ENCODE results near the gene CYTH1. TPM values are rescaled to one million over a fixed set of nuclear protein-coding genes. Genes with fewer than 3 reads are reported as not detected.
A peak's percentile ranks its signal among the peaks of the same experiment; 100 is the strongest.

The CYTH1 gene
- total RNA-seq, 6 donors from 2014 or later, result 113 to 295 (median 121) TPM

GRCh38 chr17:78723001-78723796, 58.9 kb downstream of the CYTH1 start:
- Histone ChIP-seq H3K9me3 (no peaks in the 10 kb centered on the region), H3K36me3 (peaks cover 0 to 3% (median 0%) of the 10 kb centered on the region in 4 donors), H3K4me3 (peak overlapping the region in 2 of 4 donors; percentile 8 to 12), H3K27ac (peak overlapping the region in 2 of 4 donors; percentile 22 to 34), H3K27me3 (no peaks in the 10 kb centered on the region), H3K4me1 (peaks cover 59 to 91% (median 75%) of the 10 kb centered on the region in 4 donors)
- ATAC-seq (ENCODE audit: low FRiP score in 2 of 2) (peak in 1 of 2 donors; percentile 63), DNase-seq (peak in 1 of 2 donors; percentile 65)
- TF ChIP-seq POLR2AphosphoS5 (IDR thresholded peaks at IDR 0.05) (no peak), CTCF (IDR thresholded peaks at IDR 0.05) (no peak), EP300 (IDR thresholded peaks at IDR 0.05) (no peak), POLR2A (IDR thresholded peaks at IDR 0.05) (no peak)
- 35 to 36% methylated on average over 19 to 25 of the region's 25 CpGs for WGBS, 2 donors

- Histone ChIP-seq H3K4me1 (peaks cover 68 to 94% (median 83%) of the 10 kb centered on the region in 4 donors), H3K36me3 (no peaks in the 10 kb centered on the region), H3K4me3 (peak overlapping the region in 1 of 4 donors; percentile 8), H3K9me3 (no peaks in the 10 kb centered on the region), H3K27ac (peak overlapping the region in 2 of 4 donors; percentile 41 to 44), H3K27me3 (no peaks in the 10 kb centered on the region)
- TF ChIP-seq POLR2AphosphoS5 (IDR thresholded peaks at IDR 0.05) (peak in 1 of 2 donors; percentile 12), EP300 (IDR thresholded peaks at IDR 0.05) (no peak)
- 35 to 39% methylated on average over 7 of the region's 7 CpGs for WGBS, 2 donors
- DNase-seq (peak in 1 of 2 donors; percentile 72), ATAC-seq (ENCODE audit: low FRiP score in 2 of 2) (peak; percentile 28 to 38)
Observed at GRCh38 chr17:78722246-78722761, 59.8 kb downstream of the CYTH1 start.

- no peak overlapping the region for H3K4me3 ChIP-seq
- H3K36me3 ChIP-seq, result no peaks in the 10 kb centered on the region
- no peak for ATAC-seq (ENCODE audit: low FRiP score in 2 of 2)
- H3K27ac ChIP-seq, result no peak overlapping the region
- 52 to 73% methylated on average over 4 of the region's 4 CpGs for WGBS, 2 donors
- no peaks in the 10 kb centered on the region for H3K9me3 ChIP-seq
- DNase-seq, result no peak
- H3K27me3 ChIP-seq, result no peaks in the 10 kb centered on the region
- TF ChIP-seq POLR2A (IDR thresholded peaks at IDR 0.05) (no peak), POLR2AphosphoS5 (IDR thresholded peaks at IDR 0.05) (no peak), CTCF (IDR thresholded peaks at IDR 0.05) (no peak), EP300 (IDR thresholded peaks at IDR 0.05) (no peak)
- peaks cover 76 to 94% (median 86%) of the 10 kb centered on the region in 4 donors for H3K4me1 ChIP-seq
Observed at GRCh38 chr17:78719630-78720298, 62.3 kb downstream of the CYTH1 start.

GRCh38 chr17:78718575-78719208, 63.4 kb downstream of the CYTH1 start:
- ATAC-seq (ENCODE audit: low FRiP score in 2 of 2) (no peak), DNase-seq (no peak)
- peak overlapping the region in 2 of 4 donors; percentile 28 to 60 for H3K27ac ChIP-seq
- H3K9me3 ChIP-seq, result no peaks in the 10 kb centered on the region
- peaks cover 66 to 88% (median 76%) of the 10 kb centered on the region in 4 donors for H3K4me1 ChIP-seq
- no peaks in the 10 kb centered on the region for H3K27me3 ChIP-seq
- H3K36me3 ChIP-seq, result no peaks in the 10 kb centered on the region
- no peak for TF ChIP-seq EP300 (IDR thresholded peaks at IDR 0.05)
- no peak for TF ChIP-seq POLR2A (IDR thresholded peaks at IDR 0.05)
- no peak for TF ChIP-seq CTCF (IDR thresholded peaks at IDR 0.05)
- TF ChIP-seq POLR2AphosphoS5 (IDR thresholded peaks at IDR 0.05), result no peak
- H3K4me3 ChIP-seq, result no peak overlapping the region
- 74 to 80% methylated on average over 7 to 8 of the region's 8 CpGs for WGBS, 2 donors

All from upper lobe of left lung (tissue), 6 donors.